GM21717 (cell line): ENCODE data around the gene PON2.
"Not testable (repeated sequence)": the region's sequence is repeated elsewhere in the genome, so short reads cannot be mapped to it uniquely, and the experiment has no call there.

Experiments
- ATAC-seq: cut with Tn5 transposase; IDR thresholded peaks from one replicate; pipeline ENCODE4 v1.9.1; 2021; ENCODE audit warnings: mild to moderate bottlenecking, moderate library complexity; ENCODE audit not compliant: unreplicated experiment

Gene PON2

GRCh38 chr7:95407751-95408150 lies 27.1 kb downstream of the PON2 start:
- ATAC-seq: no peak

GRCh38 chr7:95405800-95406199 lies 29.0 kb downstream of the PON2 start:
- no peak for ATAC-seq

GRCh38 chr7:95405208-95405607 lies 29.6 kb downstream of the PON2 start:
- ATAC-seq: no peak

GRCh38 chr7:95404316-95404865 lies 30.4 kb downstream of the PON2 start:
- ATAC-seq: no peak

GRCh38 chr7:95398155-95398940 lies 36.5 kb downstream of the PON2 start:
- ATAC-seq: no peak

GRCh38 chr7:95397381-95397780 lies 37.4 kb downstream of the PON2 start:
- no peak for ATAC-seq

- ATAC-seq: no peak
These were observed 38.4 kb downstream of the PON2 start, which contains the start of gene PON3 for GRCh38 chr7:95396136-95397032. PON3 (minus strand) TSS chr7:95396375; CDS start chr7:95396350, 25 bp downstream.

GRCh38 chr7:95395755-95396135 lies 39.1 kb downstream of the PON2 start:
- no peak for ATAC-seq

GRCh38 chr7:95394370-95394769 lies 40.5 kb downstream of the PON2 start:
- no peak for ATAC-seq

- no peak for ATAC-seq
These were observed 43.1 kb downstream of the PON2 start for GRCh38 chr7:95391761-95392160.

- no peak for ATAC-seq
These were observed 45.3 kb downstream of the PON2 start for GRCh38 chr7:95389516-95389915.

- not testable (repeated sequence) for ATAC-seq
These were observed 55.4 kb downstream of the PON2 start for GRCh38 chr7:95379457-95379856.

- ATAC-seq: no peak
These were observed 58.0 kb downstream of the PON2 start for GRCh38 chr7:95376632-95377400.

GRCh38 chr7:95375591-95376257 lies 59.1 kb downstream of the PON2 start:
- ATAC-seq: no peak

GRCh38 chr7:95373323-95373722 lies 61.5 kb downstream of the PON2 start:
- no peak for ATAC-seq

GRCh38 chr7:95368235-95368634 lies 66.6 kb downstream of the PON2 start:
- ATAC-seq: no peak

- ATAC-seq: no peak
These were observed 67.2 kb downstream of the PON2 start for GRCh38 chr7:95367606-95368005.

- no peak for ATAC-seq
These were observed 69.7 kb downstream of the PON2 start for GRCh38 chr7:95365151-95365550.

- ATAC-seq: no peak
These were observed 77.2 kb downstream of the PON2 start for GRCh38 chr7:95357623-95358022.
